GM12873 (cell line): ENCODE results near the gene JAG1.

Experiments used
- TF ChIP-seq, protein P1 (sequence below): IDR thresholded peaks from 2 replicates; pipeline ENCODE4 v1.5.1; 2012; ENCODE audit warnings: low read depth, mild to moderate bottlenecking, moderate library complexity, low read length, control low read depth; ENCODE audit not compliant: insufficient read depth; ENCODE audit errors: missing control alignments

Gene JAG1

DNA sequence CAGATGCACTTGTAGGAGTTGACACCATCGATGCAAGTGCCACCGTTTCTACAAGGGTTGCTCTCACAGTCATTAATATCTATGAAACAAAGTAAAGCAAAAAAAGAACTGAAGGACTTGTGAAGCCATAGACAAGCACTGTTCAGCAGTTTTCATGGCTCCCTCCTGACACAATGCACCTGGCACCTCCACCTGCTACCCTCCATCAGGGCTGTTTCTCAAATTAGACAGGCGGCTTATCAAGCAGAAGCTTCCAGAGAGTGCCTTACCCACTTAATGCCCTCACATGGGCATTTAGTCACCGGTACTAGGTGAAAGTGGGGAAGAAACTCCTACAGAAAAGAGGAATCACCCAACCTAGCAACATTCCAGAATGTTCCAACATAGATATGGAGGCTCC is 27.8 kb downstream of the JAG1 start:
- TF ChIP-seq, protein P1, sequence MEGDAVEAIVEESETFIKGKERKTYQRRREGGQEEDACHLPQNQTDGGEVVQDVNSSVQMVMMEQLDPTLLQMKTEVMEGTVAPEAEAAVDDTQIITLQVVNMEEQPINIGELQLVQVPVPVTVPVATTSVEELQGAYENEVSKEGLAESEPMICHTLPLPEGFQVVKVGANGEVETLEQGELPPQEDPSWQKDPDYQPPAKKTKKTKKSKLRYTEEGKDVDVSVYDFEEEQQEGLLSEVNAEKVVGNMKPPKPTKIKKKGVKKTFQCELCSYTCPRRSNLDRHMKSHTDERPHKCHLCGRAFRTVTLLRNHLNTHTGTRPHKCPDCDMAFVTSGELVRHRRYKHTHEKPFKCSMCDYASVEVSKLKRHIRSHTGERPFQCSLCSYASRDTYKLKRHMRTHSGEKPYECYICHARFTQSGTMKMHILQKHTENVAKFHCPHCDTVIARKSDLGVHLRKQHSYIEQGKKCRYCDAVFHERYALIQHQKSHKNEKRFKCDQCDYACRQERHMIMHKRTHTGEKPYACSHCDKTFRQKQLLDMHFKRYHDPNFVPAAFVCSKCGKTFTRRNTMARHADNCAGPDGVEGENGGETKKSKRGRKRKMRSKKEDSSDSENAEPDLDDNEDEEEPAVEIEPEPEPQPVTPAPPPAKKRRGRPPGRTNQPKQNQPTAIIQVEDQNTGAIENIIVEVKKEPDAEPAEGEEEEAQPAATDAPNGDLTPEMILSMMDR: no peak

DNA sequence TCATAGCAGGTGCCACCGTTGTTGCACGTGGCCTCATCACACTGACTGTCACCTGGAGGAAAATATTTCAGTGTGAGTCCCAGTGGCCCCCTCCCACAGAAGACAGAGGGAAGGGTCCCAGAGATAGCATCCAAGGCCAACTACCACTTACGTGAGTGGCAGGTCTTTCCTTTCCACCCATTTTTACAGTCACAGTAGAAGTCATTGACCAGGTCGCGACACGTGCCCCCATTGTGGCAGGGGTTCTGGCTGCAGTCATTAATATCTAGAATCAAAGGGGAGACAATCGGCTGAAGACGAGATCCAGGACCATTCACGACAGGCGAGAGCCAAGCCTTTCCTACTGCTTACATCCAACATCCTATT is 28.6 kb downstream of the JAG1 start:
- TF ChIP-seq, protein P1: no peak

DNA sequence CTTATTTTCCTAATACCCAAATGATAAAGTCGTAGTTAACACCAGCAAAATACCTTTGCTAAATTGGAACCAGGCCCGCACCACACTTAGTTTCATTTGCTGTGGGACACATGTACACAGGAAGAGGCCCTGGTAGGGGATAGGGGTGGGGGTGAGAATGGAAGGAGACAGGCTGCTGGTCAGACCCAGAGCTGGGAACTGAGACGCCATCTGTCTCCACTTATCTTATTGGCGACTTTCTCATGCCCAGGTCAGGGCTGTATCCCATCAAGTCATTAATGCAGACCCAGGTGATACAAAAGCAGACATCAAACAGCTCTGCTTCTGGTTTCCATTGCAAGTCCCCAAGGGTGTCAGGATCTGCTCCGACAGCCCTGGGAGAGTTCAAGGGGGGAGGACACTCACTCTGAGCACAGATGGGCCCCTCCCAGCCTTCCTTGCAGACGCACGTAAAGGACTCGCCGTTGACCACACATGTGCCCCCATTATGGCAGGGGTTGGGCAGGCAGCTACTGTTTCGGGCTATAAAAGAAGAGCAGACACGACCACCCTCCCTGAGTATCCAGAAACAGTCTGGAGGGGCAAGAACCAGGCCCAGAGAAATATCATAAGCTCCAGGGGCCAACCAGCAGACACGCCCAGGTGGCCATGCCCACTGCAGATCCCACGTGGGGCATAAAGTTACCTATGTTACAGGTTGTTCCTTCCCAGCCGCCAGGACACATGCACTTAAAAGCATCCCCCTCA is 29.2 kb downstream of the JAG1 start:
- TF ChIP-seq, protein P1: no peak

DNA sequence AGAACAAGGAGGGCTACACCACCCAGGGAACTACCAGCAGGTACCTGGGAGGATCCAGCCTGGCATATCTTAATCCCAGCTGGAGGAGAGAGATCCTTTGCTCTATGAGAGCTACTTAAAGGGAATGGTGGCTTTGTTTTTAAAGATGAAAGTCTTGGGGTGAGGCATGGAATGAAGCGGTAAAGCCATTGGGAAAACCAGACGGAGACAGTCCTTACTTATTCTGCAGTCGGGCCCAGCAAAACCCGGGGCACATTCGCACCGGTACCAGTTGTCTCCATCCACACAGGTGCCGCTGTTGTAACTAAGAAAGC is 30.3 kb downstream of the JAG1 start:
- TF ChIP-seq, protein P1: no peak

DNA sequence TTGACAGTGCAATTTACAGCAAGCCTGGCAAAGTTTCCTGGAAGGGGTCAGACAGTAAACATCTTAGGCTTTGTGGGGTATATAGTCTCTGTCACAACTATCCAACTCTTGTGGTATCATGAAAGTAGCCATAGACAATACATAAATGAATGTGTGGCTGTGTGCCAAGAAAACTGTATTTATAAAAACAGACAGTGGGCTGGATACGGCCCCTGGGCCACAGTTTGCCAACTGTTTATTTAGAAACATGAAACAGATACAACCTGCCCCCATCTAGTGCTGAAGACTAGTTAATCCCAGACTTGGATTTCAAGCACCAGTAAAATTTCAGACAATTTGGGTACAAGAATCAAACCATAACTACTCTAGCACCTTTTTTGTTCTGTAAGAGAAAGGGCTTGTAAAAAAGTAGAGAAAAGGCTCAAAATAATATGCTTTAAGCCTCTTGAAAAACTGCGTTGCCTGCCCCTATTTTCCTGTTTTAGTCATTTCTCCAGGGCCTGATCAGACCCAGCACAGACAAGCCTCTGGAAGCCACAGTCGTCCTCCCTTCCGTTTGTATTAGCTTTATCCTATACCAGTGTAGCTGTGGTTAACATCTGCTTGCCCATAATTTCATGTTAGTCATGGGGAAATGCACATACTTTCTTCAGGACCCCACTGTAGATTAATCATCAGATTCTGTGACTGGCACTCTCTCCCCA is 30.8 kb downstream of the JAG1 start:
- TF ChIP-seq, protein P1: no peak

DNA sequence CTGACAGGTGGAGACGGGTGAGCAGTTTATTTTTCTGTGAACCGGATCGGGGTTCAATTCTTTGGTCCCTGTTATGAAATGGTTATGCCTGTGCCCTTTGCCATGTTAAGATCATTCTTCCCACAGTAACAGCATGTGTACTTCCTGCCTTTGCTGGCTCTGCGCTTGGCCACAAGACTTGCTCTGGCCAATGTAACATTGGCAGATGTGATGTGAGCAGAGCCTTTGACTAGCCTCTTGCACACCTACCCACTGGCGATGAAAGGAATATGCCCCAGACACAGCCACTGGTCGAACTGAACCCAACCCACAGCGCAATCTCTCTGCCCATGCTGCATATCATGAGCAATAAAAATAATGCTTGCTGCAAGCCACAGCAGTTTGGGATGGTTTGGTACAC is 31.9 kb downstream of the JAG1 start:
- TF ChIP-seq, protein P1: no peak

DNA sequence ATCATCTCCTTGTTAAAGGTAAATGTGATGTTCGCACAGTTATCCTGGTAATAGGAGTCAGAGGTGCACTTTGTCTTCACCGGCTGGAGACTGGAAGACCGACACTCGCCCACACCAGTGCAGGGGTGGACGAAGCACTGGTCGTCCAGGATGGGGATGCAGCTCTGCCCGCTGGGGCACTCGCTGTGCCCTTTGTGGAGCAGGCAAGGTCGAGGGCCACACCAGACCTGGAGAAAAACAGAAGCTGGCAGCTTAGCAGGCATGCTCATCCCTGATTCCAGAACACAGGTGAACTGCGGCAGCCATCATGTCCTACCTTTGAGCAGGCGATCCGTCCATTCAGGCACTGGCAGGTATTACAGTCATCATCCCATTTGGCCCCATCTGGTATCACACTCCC is 32.3 kb downstream of the JAG1 start:
- TF ChIP-seq, protein P1: no peak
